Gastrocnemius medialis (tissue), 4 donors: Measurements from ENCODE around the gene ALK.

ENCODE experiments used
- CTCF ChIP-seq, 5 experiments: fragments of 450-650 bp in 3 of 5; fragments of 200-600 bp in 2 of 5; sonication (generic) in 2 of 5; IDR thresholded peaks in 4 of 5; conservative IDR thresholded peaks in 1 of 5; 1 replicate in 4 of 5; 2 replicates in 1 of 5; pipeline ENCODE4 v1.5.1; 2016 to 2019; ENCODE audit warnings: antibody characterized with exemption in 5 of 5, mild to moderate bottlenecking in 3 of 5, moderate library complexity in 3 of 5
- POLR2A ChIP-seq, 2 donors: fragments of 450-650 bp; IDR thresholded peaks; one replicate each; pipeline ENCODE4 v1.6.1; 2017; ENCODE audit warnings: antibody characterized with exemption in 2 of 2, mild to moderate bottlenecking in 2 of 2, moderate library complexity in 2 of 2

- TF ChIP-seq POLR2A (IDR thresholded peaks at IDR 0.05) (no peak), CTCF (IDR thresholded peaks at IDR 0.05 in 4 of 5, conservative IDR thresholded peaks at IDR 0.05 in 1 of 5) (no peak)
Measured at GRCh38 chr2:29487967-29488555, 433.3 kb downstream of the ALK start.
